Loucy (cell line): ENCODE data around the gene TPRG1L.

Experiments used
- H2AFZ ChIP-seq: fragments of 200-600 bp; sonication (generic); 2 replicates; pipeline ENCODE4 v1.6.0; 2016; ENCODE audit warnings: antibody characterized with exemption, mild to moderate bottlenecking, low read length, moderate library complexity
- H3F3A ChIP-seq: fragments of 200-600 bp; 2 replicates; pipeline ENCODE4 v1.6.0; 2016; ENCODE audit warnings: antibody characterized with exemption, low read depth, mild to moderate bottlenecking
- H3K27me3 ChIP-seq: fragments of 200-600 bp; sonication (generic); 2 replicates; pipeline ENCODE4 v1.6.1; 2014; ENCODE audit warnings: low read length, mild to moderate bottlenecking; ENCODE audit not compliant: insufficient read depth, poor library complexity, severe bottlenecking
- H3K36me3 ChIP-seq: fragments of 200-600 bp; sonication (generic); 2 replicates; pipeline ENCODE4 v1.6.1; 2016; ENCODE audit warnings: low read length; ENCODE audit not compliant: insufficient read depth
- H3K4me1 ChIP-seq: fragments of 200-600 bp; sonication (generic); 2 replicates; pipeline ENCODE4 v1.5.1; 2014; ENCODE audit warnings: low read length, mild to moderate bottlenecking; ENCODE audit not compliant: insufficient read depth, poor library complexity, severe bottlenecking
- H3K4me2 ChIP-seq: fragments of 200-600 bp; sonication (generic); 2 replicates; pipeline ENCODE4 v1.6.0; 2014; ENCODE audit warnings: antibody characterized with exemption, low read length, low read depth, mild to moderate bottlenecking; ENCODE audit not compliant: poor library complexity, severe bottlenecking
- H3K4me3 ChIP-seq: fragments of 200-600 bp; sonication (generic); 2 replicates; pipeline ENCODE4 v1.5.1; 2014; ENCODE audit warnings: low read length, mild to moderate bottlenecking, mixed read lengths; ENCODE audit not compliant: poor library complexity, severe bottlenecking
- H3K79me2 ChIP-seq: fragments of 200-600 bp; sonication (generic); 2 replicates; pipeline ENCODE4 v1.6.1; 2014; ENCODE audit warnings: low read length; ENCODE audit not compliant: insufficient read depth
- H3K9ac ChIP-seq: fragments of 200-600 bp; sonication (generic); 2 replicates; pipeline ENCODE4 v1.6.0; 2014; ENCODE audit warnings: mild to moderate bottlenecking, low read depth, low read length, moderate library complexity; ENCODE audit not compliant: poor library complexity, severe bottlenecking
- H3K9me2 ChIP-seq: fragments of 200-600 bp; sonication (generic); replicated peaks from 2 replicates; pipeline ENCODE4 v1.6.1; 2016; ENCODE audit warnings: low read depth, low read length, mixed read lengths
- H3K9me3 ChIP-seq: fragments of 200-600 bp; sonication (generic); 2 replicates; pipeline ENCODE4 v1.6.1; 2014; ENCODE audit warnings: mild to moderate bottlenecking, antibody characterized with exemption, low read length, low read depth; ENCODE audit not compliant: insufficient read depth
- H4K20me1 ChIP-seq: fragments of 200-600 bp; sonication (generic); 2 replicates; pipeline ENCODE4 v1.6.0; 2014; ENCODE audit warnings: antibody characterized with exemption, low read length, mild to moderate bottlenecking; ENCODE audit not compliant: insufficient read depth, poor library complexity, severe bottlenecking
- CTCF ChIP-seq: fragments of 200-600 bp; sonication (generic); conservative IDR thresholded peaks from 2 replicates; pipeline ENCODE4 v1.5.1; 2014; ENCODE audit warnings: mild to moderate bottlenecking, antibody characterized with exemption, low read length
- EZH2phosphoT487 ChIP-seq: fragments of 200-600 bp; IDR thresholded peaks from 2 replicates; pipeline ENCODE4 v1.6.1; 2018; ENCODE audit warnings: antibody characterized with exemption, mild to moderate bottlenecking, moderate library complexity, borderline replicate concordance

TPRG1L gene

GRCh38 chr1:3633344-3634058, 8.7 kb downstream of the TPRG1L start:
- Histone ChIP-seq H3K36me3 (peaks cover 54% of the 10 kb centered on the region; the same call in 1 of the 2 replicates), H3K79me2 (no peaks in the 10 kb centered on the region), H3F3A (no peaks in the 10 kb centered on the region), H3K4me2 (no peak overlapping the region), H3K4me3 (no peak overlapping the region), H4K20me1 (no peaks in the 10 kb centered on the region), H3K9me2 (no peaks in the 10 kb centered on the region), H3K9ac (no peak overlapping the region), H3K9me3 (no peaks in the 10 kb centered on the region), H2AFZ (no peak overlapping the region), H3K4me1 (no peaks in the 10 kb centered on the region), H3K27me3 (no peaks in the 10 kb centered on the region)
- TF ChIP-seq CTCF (no peak), EZH2phosphoT487 (no peak)

- Histone ChIP-seq H3K36me3 (peaks cover 55% of the 10 kb centered on the region; the same call in 1 of the 2 replicates), H3F3A (no peaks in the 10 kb centered on the region), H3K27me3 (no peaks in the 10 kb centered on the region), H3K9me3 (no peaks in the 10 kb centered on the region), H3K4me1 (no peaks in the 10 kb centered on the region), H3K79me2 (no peaks in the 10 kb centered on the region), H3K9me2 (no peaks in the 10 kb centered on the region), H3K4me3 (no peak overlapping the region), H2AFZ (no peak overlapping the region), H3K4me2 (no peak overlapping the region), H3K9ac (no peak overlapping the region), H4K20me1 (no peaks in the 10 kb centered on the region)
- TF ChIP-seq EZH2phosphoT487 (no peak), CTCF (no peak)
Measured at GRCh38 chr1:3634059-3634800, 9.4 kb downstream of the TPRG1L start.

- Histone ChIP-seq H3K9ac (no peak overlapping the region), H3K4me1 (no peaks in the 10 kb centered on the region), H3K4me2 (no peak overlapping the region), H3F3A (no peaks in the 10 kb centered on the region), H3K79me2 (no peaks in the 10 kb centered on the region), H3K9me3 (no peaks in the 10 kb centered on the region), H3K9me2 (no peaks in the 10 kb centered on the region), H3K27me3 (no peaks in the 10 kb centered on the region), H2AFZ (no peak overlapping the region), H3K36me3 (peaks cover 49% of the 10 kb centered on the region; the same call in 1 of the 2 replicates), H3K4me3 (no peak overlapping the region), H4K20me1 (no peaks in the 10 kb centered on the region)
- TF ChIP-seq CTCF: no peak
Measured at GRCh38 chr1:3636080-3636479, 11.3 kb downstream of the TPRG1L start.
